HG03108 (cell line): ENCODE data around the gene MAGEA9.
"Not testable (repeated sequence)": the region's sequence is repeated elsewhere in the genome, so short reads cannot be mapped to it uniquely, and the experiment has no call there.

Experiments
- ATAC-seq: cut with Tn5 transposase; IDR thresholded peaks from one replicate; pipeline ENCODE4 v1.9.1; 2021; ENCODE audit warnings: moderate library complexity; ENCODE audit not compliant: unreplicated experiment

Gene MAGEA9, protein sequence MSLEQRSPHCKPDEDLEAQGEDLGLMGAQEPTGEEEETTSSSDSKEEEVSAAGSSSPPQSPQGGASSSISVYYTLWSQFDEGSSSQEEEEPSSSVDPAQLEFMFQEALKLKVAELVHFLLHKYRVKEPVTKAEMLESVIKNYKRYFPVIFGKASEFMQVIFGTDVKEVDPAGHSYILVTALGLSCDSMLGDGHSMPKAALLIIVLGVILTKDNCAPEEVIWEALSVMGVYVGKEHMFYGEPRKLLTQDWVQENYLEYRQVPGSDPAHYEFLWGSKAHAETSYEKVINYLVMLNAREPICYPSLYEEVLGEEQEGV

DNA sequence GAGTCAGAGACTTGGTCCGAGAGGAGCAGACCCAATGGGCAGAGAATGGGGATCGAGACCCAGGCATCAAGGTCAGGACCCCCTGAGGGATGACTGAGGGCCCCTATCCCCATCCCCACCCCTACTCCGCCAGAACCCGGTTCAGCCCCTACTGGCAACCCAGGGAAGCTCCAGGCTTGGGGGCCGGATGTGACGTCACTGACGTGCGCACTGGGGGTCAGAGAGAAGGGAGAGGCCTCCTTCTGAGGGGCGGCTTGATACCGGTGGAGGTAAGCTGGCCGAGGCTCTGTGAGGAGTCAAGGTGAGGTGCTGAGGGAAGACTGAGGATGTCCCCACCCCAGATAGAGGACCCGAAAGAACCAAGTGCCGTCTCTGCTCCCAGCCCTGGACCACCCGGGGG lies at the start of gene MAGEA9:
Gene MAGEA9 (plus strand): TSS at position 204 of the 400 bp plus-strand sequence. CDS start 4,281 bp downstream, outside the sequence.
- ATAC-seq = not testable (repeated sequence)

DNA sequence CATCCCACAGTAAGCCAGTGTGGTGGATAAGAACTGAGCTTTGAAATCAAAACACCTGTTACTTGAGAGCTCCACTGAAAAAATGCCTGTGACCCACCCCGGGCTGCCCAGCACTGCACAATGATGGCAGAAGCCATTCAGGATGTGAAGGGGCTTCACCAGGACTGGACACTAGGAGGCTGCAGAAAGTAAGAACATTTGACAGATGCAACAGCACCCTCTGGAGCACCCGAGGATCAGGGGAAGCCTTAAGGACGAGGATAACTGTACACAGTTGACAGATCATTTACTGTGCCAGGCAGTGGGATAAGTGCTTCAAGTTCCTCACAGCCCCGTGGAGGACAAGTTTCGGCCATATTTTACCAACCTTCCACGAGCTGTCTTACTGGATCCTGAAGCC lies 39.5 kb upstream of the MAGEA9 start:
- ATAC-seq = not testable (repeated sequence)

DNA sequence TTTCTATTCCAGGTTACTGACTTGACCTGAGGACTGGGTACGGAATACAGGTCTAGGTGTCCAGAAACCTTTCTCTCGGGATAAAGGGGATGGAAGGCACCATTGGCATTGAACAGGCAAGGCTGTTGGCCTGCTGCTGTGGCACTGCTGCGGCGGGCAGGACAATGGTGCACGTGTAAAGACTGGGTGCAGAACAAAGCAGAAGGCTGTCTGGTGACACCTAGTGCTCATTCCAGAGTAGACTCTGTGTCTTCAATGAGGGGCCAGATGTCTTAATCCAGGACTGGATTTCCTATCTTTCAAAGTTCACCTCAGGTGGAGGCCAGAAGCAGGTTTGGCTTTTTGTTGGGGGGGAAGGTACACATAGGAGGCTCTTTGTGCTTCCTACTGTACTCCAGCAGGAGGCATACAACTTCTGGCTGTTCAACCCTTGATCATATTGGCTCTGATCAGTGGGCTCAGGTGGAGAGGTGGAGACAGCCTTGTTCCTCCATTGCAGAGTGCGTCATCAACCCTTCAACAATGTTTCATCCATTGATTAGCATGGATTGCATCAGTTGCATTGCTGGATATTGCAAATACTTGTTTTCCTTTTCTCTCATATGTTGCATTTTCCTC lies 35.2 kb upstream of the MAGEA9 start:
- ATAC-seq = not testable (repeated sequence)

- no peak for ATAC-seq
Observed at GRCh38 chrX:149757206-149758067, 24.3 kb upstream of the MAGEA9 start.

DNA sequence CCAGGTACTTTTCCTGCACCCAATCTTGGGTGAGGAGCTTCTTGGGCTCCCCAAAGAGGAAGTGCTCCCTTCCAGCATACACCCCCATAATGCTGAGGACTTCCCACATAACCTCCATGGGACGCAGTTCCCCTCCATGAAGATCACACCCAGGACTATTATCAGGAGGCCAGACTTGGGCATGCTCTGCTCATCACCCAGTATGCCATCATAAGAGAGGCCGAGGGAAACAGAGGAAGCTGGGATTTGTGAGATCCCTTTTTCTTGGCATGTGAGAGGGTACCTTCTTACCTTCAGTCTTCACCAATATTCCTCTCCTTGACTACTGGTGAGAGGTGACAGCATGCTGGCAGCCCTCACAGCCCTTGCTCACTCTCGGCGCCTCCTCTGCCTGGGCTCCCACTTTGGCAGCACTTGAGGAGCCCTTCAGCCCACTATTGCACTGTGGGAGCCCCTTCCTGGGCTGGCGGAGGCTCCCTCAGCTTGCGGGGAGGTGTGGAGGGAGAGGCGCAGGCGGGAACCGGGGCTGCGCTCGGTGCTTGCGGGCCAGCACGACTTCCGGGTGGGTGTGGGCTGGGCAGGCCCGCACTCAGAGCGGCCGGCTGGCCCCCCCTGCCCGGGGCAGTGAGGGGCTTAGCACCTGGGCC lies 23.5 kb upstream of the MAGEA9 start:
- no peak for ATAC-seq

DNA sequence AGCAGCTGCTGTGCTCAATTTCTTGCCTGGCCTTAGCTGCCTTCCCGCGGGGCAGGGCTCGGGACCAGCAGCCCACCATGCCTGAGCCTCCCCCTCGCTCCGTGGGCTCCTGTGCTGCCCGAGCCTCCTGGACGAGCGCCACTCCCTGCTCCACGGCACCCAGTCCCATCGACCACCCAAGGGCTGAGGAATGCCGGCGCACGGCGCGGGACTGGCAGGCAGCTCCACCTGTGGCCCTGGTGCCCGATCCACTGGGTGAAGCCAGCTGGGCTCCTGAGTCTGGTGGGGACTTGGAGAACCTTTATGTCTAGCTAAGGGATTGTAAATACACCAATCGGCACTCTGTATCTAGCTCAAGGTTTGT lies 23.0 kb upstream of the MAGEA9 start:
- ATAC-seq = not testable (repeated sequence)

- ATAC-seq = no peak
Observed at GRCh38 chrX:149759824-149760223, 21.9 kb upstream of the MAGEA9 start.

GRCh38 chrX:149760965-149761364 lies 20.8 kb upstream of the MAGEA9 start:
- ATAC-seq = no peak

DNA sequence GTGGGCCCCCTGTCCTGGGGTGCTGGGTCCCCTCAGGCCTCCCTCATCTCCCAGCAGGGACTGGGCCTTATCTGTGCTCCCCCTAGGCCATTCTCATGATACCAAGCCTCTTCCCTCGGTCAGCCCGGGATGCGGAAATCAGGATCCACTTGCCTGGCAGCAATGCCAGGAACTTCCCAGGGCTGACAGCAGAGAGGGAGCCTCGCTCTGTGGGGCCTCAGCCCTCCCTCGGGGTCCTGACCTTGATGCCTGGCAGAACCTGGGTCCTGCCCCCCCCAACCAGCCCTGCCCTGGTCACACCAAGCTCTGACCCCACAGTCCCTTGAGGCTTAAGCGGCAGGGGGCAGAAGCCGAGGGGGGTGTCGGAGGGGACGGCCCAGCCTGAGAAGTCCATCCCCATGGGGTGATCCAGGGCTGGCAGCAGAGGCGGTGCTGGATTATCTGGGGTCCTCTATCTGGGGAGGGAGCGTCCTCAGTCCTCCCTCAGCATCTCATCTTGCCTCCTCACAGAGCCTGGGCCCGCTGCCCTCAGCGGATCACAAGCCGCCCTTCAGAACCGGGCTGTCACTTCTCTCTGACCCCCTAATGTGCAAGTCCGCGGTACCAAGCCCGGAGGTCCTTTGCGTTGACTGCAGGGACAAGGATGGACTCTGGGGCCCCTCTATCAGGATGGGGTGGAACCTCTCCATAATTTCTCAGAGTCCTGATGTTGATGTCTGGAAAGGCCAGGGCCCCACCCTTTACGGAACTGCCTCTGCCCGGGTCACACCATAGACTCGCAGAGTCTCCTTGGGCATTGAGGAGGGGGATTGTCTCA lies 19.7 kb upstream of the MAGEA9 start:
- not testable (repeated sequence) for ATAC-seq

DNA sequence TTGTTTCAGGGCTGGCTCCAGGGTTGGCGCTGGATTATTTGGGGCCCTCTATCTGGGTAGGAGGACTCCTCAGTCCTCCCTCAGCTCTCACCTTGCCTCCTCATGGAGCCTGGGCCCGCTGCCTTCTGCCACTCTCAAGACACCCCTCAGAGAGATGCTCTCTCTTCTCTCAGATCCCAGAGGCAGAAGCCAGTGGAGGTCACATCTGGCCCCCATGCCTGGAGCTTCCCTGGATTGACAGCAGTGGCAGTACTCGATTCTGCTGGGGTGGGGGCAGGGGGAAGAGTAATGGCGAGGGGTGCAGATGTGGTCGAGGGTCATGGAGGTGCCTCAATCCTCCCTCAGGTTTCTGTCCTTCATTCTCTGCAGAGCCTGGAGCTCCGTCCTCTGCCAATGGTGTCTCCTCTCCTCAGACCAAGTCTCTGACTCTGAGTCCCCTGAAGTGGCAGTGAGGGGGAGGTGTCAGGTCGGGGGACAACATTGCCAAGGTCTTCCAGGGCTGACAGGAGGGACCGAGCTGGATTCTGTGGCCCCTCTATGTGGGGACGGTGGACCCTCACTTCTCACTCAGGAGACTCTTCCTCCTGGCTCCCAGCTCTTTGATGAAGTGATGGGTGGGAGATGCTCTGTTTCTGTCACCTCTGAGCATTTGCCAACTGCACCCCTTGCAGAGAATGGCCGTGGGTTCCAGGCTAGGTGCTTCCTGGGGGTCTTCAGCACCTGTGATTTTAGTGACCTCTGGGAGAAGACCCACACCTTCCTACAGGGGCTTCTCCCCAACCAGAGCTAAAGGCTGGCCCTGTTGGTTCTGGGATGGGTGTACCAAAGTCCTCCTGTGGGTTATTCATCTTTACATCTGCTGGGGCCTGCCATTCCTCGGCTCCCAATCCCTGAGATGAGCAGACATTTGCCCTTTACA lies 18.8 kb upstream of the MAGEA9 start:
- no peak for ATAC-seq

GRCh38 chrX:149770344-149770743 lies 11.4 kb upstream of the MAGEA9 start:
- not testable (repeated sequence) for ATAC-seq

GRCh38 chrX:149773026-149773425 lies 8.7 kb upstream of the MAGEA9 start:
- not testable (repeated sequence) for ATAC-seq

DNA sequence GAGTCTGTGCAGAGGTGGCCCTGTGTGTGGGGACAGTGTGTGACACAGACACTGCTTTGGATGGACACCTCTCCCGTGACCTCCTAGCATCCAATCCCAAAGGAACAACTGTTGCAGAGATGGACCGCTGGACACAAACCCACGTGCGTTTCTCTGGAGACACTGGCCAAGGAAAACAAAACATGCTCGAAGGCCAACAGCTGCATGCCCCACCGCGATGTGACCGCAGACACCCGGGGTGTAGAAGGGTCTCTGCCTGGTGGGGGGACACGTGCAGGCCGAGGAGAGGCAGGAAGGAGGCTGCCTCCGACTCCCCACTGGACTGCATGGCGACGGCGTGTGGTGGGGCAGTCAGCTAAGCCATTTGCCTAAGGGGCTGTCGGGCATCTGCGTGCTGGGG lies 8.0 kb upstream of the MAGEA9 start, which contains the start of gene HSFX1:
Gene HSFX1 (plus strand): TSS at position 301 of the 400 bp plus-strand sequence. CDS start 614 bp downstream, outside the sequence.
- ATAC-seq = not testable (repeated sequence)

GRCh38 chrX:149777999-149778398 lies 3.7 kb upstream of the MAGEA9 start:
- not testable (repeated sequence) for ATAC-seq

GRCh38 chrX:149795531-149795930 lies 13.8 kb downstream of the MAGEA9 start:
- peak; percentile 98 for ATAC-seq

GRCh38 chrX:149799095-149799714 lies 17.5 kb downstream of the MAGEA9 start:
- ATAC-seq = no peak

DNA sequence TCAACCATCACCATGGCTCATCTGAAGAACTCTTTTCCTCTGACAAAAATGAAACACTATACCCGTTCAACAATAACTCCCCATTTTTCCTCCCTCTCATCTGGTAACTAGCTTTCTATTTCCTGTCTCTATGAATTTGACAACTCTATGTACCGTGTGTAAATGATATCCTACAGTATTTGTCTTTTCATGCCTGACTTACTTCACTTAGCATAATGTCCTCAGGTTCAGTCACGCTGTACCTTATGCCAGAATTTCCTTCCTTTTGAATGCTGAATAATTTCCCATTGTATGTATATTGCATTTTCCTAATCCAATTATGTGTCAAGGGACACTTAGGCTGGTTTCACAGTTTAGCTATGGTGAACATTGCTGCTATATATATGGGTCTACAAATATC lies 18.2 kb downstream of the MAGEA9 start:
- ATAC-seq = no peak

- ATAC-seq = no peak
Observed at GRCh38 chrX:149803458-149804062, 21.8 kb downstream of the MAGEA9 start.
